GM12892 (cell line): Measurements from ENCODE around the gene TCP11L1.

Source experiments
- POLR2A ChIP-seq: IDR thresholded peaks from 2 replicates; pipeline ENCODE4 v1.6.1; 2011; ENCODE audit warnings: low read depth, low read length, control low read depth
- POLR2AphosphoS5 ChIP-seq: IDR thresholded peaks from 2 replicates; pipeline ENCODE4 v1.6.1; 2011; ENCODE audit warnings: low read depth, low read length, control low read depth
- TAF1 ChIP-seq: IDR thresholded peaks from 2 replicates; pipeline ENCODE4 v1.6.1; 2011; ENCODE audit warnings: low read depth, mild to moderate bottlenecking, control low read depth, low read length, borderline replicate concordance

- TF ChIP-seq POLR2A: no peak
- TF ChIP-seq TAF1: no peak
- TF ChIP-seq POLR2AphosphoS5: no peak
Observed at GRCh38 chr11:33067294-33067693, 27.9 kb downstream of the TCP11L1 start.
